Bone marrow (tissue), 2 donors: ENCODE results near the gene LPCAT3.
A peak's percentile ranks its signal among the peaks of the same experiment; 100 is the strongest.

ENCODE experiments used
- DNase-seq, 2 donors: peaks; one replicate each; lab custom pipeline; 2025; lab: John Stamatoyannopoulos, UW

Gene LPCAT3

DNA sequence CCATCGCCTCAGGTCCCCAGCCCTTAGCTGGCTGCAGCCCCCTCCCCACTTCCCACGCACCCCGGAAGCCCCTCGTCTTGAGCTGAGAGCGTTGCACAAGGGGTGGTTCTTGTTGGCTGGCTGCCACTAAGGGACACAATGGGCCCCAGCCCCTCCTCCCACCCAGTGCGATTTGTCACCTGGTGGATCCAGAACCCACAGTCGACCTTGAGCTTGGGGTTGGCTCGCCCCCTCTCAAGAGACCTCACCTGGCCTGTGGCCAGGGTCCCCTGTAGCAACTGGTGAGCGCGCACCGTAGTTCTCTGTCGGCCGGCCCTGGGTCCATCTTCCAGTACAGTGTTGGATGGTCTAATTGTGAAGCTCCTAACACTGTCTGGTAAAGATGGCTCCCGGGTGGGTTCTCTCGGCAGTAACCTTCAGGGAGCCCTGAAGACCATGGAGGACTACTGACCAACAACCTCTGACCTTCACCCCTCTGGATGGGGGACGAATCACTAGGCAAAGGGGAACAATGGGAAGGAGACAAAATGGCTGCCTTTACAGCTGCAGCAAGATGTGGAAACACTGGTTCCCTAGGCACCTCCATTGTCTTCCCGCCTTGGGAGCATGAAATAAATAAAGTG lies 54.4 kb downstream of the LPCAT3 start:
- no peak for DNase-seq

DNA sequence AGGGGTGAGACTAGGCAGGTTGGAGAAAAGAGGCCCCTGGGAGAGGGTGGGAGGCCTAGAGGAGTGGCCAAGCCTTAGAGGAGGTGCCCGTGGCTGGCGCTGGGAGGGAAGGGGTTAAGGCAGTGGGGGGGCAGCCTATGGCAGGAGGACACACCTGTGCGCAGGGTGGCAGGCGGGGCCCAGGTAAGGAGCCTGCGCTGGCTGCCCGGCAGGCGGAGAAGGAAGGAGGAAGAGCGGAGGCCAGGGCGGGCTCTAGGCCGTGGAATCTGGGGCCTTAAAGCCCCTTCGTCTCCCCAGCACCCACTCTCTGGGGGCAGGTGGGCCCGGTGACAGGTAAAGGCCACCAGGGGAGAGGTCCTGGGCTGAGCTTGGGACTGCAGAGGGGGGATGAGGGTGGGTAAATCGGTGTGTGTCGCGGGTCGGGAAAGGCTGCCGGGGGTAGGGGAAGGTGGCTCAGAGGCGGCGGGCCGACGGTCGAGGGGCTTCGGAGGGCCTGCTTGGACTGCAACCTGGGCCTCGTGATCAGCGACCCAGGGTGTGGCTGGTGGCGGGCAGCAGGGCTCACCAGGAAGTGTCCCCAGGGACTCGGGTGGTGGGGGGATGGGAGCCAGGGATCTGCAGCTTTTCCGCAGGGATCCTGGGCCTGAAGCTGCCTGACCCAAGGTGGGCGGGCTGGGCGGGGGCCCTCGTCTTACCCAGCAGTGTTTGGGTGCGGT lies 55.1 kb downstream of the LPCAT3 start:
- DNase-seq = no peak

DNA sequence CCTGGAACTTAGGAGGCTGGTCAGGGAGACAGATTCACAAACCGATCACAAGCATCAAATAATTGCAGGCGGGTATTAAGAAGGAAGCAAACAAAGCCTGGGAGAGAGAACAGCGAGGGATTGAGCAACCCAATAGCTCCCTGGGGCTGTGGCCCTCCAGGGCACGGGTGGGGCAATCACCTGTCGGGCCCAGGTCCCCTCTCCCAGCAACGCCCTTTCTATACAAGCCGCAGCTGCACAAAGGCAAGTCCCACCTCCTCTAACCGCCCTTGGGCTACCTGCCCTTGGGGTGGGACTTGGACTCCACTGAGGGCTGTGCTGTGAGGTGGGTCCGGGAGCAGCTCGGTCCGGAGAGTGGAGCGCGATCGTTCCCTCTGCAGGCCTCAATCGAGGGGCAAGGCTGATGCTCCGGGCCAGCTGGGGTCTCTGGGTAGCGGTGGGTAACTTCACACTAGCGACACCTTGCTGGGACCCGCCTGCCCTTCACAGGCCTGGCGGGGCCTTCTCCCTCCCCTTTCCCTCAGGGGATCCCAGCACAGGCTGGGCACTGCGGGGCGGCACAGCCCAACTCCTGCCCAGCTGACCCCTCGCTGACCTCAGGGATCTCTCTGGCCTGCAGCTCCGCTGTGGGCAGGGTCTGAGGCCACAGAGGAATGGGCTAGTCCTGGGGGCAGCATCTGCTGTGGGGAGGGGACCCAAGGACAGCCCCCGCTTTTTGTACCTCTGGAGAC lies 55.8 kb downstream of the LPCAT3 start:
- DNase-seq = no peak

DNA sequence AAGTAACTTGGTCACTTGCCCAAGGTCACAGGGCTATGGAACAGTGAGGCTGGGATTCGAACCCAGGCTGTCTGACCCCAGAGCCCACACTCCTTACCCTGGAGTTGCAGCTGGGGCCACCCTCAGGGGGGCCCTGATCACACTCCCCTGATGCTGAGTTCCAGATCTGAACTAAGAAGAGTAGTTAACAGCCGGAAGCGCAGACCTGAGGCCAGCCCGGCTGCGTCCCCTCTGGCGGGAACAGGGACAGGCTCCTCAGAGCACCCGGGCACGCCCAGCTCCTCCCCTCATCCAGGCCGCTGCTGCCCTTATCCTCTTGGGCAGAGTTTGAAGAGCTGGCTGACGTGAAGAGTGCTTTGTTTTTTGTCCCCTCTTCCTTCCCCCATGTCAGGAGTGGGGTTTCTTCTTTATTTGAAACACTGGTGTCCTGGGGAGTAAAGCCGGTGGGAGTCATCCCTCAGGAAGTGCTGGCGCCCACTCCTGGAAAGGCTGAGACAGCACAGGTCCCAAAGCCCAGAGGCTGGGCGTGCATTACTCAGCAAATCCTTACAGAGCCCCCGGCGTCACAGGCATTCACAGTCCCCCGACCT lies 56.5 kb downstream of the LPCAT3 start:
- peak in 1 of 2 donors; percentile 41 for DNase-seq

DNA sequence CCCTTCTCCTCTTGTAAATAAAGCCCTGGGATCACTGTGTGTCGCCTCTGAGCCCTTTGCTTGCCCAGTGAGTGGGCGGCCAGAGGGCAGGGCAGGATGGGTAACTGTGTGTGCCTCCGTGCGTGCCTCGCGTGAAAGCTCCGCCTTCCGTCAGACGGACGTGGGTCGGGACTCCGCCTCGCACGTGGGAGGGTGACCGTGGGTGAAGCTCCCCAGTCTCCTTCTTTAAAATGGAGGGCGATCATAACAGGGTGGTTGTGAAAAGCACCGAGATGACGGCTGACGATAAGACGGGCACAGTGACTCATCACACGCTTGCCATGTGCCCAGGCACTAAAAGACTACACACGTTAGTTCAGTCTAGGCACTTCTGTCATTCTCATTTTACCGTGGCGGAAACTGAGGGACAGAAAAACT lies 57.0 kb downstream of the LPCAT3 start:
- peak; percentile 68 to 83 for DNase-seq

DNA sequence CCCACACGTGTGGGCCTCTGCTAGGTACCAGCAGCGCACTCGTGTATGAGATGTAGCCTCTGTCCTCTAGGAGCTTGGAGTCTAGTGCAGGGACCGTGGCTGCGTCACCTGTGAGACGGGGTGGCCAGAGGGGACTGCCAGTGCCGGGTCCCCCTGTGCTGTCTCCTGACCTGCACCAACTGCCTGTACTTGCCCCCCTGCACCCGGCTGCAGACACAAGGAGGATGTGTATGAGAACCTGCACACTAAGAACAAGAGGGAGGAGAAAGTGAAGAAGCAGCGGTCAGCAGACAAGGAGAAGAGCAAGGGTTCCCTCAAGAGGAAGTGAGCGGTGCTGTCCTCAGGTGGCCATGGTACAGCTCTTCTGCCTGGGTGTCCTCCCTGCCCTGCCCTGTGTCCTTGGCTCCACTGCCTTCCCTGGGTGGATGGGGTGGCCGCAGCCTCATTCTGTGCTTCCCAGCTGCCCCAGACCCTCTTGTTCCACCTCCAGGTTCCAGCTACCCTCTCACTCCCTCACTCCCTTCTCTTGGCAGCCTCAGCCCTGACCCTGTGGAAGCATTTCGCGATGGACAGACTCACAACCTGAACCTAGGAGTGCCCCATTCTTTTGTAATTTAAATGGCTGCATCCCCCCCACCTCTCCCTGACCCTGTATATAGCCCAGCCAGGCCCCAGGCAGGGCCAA lies 57.5 kb downstream of the LPCAT3 start:
- DNase-seq = no peak

DNA sequence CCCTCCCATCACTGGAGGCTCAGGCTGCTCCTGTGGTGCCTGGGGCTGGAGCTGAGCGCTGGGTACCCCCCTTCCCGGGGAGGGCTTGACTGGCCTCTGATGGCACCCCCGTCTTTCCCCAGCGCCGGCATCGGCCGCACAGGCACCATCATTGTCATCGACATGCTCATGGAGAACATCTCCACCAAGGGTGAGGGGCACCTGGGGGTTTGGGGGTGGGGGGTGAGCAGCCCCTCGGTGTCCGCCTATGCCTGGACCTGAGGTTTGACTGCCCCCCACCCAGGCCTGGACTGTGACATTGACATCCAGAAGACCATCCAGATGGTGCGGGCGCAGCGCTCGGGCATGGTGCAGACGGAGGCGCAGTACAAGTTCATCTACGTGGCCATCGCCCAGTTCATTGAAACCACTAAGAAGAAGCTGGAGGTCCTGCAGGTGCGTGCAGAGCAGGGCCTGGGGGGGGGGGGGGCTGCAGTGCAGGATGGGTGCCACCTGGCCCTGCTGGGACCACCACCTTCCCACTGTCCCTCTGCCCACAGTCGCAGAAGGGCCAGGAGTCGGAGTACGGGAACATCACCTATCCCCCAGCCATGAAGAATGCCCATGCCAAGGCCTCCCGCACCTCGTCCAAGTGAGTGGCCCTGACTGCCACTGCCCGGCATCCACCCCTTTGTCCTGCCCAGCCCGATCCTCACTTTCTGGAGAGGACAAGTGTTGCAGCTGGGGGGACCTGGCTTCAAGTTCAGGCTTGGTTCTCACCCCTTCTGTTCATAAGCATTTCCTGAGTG lies 58.3 kb downstream of the LPCAT3 start:
- DNase-seq = no peak

DNA sequence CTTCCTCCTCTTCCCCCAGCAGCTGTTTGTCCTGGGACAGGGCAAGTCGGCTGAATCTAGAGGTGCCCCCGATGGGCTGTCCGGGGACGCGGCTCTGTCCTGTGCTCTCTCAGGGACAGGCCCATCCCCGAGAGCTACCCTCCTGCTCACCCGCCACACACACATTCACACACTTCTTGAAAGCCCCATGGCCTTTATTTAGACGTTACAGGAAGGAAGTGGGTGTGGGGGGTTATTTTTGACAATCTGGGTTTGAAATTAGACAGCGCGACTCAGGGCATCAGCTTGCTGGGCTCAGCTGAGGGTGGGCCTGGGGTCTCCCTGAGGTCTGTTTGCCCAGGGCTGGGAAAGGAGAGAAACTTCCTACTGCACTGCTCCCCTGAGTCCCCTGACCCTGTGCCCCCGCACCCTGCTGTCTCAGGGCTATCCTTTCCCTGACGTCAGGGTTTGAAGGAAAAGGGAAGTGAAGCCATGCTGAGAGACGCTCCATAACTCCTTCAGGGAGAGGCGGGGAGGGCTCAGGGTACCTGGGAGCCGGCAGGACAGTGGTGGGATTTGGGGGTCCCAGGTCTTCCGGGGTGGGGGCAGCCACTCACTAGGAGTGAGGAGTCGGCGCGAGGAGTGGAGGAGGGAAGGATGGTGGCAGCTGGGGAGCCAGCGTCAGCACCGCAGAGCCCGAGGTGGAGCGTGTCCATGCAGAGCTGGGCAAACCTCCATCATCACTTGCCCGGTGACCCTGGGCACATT lies 59.0 kb downstream of the LPCAT3 start:
- DNase-seq = peak; percentile 79 to 81

DNA sequence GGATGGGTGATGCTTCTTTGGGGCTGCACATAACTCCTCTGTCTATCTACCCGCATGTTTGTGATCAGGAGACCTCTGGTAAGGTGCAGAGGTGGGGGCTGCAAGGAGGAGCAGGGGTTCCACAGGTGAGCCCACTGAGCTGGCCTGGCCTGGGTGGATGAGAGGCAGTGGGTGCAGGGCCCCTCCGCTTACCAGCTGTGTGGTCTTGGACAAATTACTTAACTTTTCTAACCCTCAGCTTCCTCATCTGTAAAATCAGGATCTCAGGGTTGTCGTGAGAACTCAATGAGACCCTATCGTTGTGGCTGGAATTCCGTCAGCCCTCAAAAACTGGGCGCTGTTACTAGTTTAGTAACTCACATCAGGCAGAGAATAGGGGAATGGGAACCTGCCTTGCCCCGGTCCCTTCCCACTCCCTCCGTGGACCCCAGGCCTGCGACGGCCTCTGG lies 59.6 kb downstream of the LPCAT3 start:
- DNase-seq = no peak

DNA sequence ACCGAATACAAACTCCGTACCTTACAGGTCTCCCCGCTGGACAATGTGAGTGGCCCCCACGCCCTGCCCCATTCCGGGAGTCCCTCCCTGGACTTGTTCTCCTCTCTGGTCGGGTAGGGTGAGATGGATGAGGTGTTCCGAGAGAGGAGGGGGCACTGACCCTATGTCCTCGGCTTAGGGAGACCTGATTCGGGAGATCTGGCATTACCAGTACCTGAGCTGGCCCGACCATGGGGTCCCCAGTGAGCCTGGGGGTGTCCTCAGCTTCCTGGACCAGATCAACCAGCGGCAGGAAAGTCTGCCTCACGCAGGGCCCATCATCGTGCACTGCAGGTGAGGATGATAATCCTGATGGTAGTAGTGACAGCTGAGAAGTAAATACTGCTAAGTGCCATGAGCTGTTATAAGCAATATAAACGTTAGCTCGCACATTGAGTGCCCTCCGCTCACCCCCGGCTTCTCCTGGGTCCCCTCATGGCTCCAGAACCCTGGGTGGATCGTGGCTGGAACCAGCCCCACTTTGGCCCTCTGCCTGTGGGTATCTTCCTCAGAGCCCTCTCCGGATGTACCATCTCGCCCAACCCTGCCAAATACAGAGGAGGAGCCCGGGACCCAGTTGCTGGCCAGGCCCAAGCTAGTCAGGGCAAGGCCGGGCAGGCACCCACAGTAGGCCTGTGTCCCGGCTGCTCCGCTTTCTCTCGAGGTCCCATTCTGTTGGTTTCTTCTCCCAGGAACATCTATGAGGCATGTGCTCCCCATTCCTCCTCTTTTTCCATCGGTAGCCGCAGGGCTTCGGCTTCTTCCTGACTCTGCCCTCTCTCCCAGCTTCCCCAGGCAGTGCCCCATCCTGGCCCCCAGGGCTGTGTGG lies 60.3 kb downstream of the LPCAT3 start:
- no peak for DNase-seq

DNA sequence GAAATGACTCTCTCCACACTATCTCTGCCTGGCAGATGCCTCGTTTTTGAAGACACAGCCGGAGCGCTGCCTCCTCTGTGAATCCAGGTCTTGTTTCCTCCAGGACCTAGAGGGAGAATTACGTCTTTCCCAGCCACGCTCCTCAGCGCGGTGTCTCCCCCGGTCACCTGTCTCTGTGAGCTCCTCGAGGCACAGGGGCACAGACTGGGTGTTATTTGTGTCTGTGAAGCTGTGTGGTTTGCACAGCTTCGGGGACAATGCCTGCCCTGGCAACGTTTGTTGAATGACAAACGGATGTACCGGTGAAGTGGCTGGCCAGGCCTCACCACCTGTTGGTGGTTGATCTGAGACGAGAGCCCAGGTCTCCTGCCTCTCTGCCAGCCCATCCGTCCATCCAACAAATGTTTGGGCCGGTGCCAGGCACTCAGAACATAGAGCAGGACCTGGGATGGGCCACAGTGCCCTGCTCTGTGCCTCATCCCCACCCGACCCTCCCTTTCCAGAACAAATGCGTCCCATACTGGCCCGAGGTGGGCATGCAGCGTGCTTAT lies 61.0 kb downstream of the LPCAT3 start:
- no peak for DNase-seq

DNA sequence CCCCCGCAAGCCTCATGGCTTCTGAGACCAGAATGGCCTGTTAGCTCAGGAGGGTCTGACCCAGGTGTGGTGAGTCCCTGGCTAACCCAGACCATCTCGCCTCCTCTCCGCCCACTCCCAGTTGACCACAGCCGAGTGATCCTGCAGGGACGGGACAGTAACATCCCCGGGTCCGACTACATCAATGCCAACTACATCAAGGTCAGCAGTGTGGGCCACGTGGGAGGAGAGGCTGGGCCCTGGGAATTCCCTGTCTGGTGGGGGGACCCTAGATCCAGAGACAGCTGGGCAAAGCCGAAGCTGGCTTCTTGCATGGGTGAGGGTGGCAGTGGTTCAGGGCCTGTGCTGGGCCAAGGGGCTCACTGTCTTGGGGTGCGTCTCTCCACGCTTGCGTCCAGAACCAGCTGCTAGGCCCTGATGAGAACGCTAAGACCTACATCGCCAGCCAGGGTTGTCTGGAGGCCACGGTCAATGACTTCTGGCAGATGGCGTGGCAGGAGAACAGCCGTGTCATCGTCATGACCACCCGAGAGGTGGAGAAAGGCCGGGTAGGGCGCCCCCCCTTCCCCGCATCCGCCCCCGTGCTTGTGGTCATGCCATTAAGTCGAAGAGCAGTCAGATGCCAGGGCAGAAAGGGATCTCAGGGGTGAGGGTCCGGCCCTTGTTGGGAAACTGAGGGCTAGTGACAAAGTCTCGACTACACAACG lies 62.1 kb downstream of the LPCAT3 start:
- DNase-seq = no peak

DNA sequence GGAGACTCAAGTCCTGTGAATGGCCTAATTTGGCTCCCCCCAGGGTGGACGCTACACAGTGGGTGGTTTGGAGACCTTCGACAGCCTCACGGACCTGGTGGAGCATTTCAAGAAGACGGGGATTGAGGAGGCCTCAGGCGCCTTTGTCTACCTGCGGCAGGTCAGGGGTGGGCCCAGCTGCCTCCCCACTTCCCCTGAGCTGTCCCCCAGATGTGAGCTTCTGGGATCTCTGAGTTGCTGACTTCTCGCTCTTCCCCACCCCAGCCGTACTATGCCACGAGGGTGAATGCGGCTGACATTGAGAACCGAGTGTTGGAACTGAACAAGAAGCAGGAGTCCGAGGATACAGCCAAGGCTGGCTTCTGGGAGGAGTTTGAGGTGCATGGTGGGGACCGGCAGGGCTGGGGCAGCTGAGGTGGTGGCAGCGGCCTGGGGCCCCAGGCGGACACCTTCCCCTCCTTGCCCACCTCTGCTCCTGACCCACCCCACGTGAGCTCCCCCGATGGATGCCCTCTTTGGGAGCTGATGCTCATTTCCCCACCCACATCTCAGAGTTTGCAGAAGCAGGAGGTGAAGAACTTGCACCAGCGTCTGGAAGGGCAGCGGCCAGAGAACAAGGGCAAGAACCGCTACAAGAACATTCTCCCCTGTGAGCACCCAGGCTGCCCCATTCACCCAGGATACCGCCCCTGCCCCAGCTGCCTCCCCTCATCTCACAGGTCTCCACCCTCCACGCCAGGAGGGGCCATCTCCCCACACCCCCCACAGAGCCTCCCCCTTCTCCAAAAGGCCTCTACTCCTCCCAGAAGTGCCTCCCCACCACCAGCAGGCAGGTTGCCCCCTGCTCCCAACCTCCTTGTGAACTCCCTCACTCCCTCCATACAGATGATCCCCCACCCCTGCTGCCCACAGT lies 62.9 kb downstream of the LPCAT3 start:
- no peak for DNase-seq

DNA sequence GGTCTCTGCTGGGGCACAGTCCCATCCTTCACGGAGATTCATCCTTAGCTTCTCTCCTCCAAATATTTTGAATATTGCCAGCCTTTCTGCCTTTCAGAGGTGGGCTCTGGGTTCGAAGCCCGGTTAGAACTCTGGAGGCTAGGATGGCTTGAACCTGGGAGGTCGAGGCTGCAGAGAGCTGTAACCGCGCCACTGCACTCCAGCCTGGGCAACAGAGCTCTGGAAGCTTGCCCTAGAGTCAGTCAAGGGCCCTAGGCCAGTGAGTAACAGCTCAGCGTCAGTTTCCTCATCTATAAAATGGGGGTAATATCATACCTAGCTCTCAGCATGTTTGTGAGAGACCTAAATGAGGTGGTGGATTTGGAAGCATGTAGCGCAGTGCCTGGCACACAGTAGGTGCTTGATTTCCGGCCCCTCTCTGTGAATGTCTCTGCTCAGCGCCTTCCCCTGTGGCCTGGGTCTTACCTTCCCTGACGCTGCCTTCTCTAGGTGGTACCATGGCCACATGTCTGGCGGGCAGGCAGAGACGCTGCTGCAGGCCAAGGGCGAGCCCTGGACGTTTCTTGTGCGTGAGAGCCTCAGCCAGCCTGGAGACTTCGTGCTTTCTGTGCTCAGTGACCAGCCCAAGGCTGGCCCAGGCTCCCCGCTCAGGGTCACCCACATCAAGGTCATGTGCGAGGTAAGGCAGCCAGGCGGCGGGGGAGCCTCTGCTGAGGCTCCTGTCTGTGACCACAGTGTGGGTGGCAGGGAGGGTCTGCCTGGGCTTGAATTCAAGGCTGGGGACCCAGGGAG lies 63.8 kb downstream of the LPCAT3 start:
- DNase-seq = no peak

DNA sequence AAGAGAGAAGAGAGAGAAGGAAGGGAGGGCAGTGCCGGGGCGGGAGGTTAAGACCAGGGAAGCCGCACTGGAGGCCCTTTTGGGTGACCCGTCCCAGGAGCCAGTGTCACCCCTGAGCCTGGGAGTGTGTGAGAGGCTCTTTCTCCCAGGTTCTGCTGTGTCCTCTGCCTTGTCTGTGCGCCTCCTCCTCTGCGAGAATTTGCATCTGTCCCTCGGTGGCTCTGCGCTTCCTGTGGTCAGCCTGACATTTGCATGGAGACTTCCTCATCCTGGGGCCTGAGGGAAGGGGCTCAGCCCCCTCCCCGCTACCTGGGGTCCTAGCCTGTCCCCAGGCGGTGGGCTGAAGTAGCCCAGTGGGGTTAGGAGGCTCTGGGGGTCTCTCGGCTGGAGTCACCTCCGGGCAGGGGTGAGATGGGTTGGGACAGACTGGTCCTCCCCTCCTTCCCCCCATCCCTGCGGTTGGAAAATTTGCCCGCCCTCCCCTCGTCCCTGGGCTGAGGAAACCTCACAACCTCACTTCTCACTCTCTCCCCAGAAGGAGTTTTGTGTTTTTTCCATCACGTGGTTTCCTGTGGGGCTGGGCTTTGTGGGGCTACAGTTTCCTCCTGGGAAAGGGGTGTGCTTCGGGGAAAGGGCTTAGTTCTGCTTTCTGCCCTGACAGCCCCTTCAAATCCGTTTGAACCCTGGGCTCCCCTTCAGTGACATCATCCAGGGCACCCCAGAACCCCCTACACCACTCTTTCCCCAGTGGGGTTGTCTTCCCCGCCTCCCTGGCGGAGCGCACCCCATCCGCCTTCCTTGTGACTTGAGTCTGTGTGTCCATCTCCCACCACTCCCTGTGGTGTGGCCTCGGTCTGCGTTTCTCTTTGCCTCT lies 64.6 kb downstream of the LPCAT3 start:
- DNase-seq = peak; percentile 95 to 98
